ENCODE results near the gene PPIA. TPM values are rescaled to one million over a fixed set of nuclear protein-coding genes. Genes with fewer than 3 reads are reported as not detected.
A peak's percentile ranks its signal among the peaks of the same experiment; 100 is the strongest.

PPIA gene
- total RNA-seq, 1 experiment from 2014 or later: 2,465 TPM

- TF ChIP-seq HMGXB4 (CRISPR knock-in tag; IDR thresholded peaks at IDR 0.05) (no peak; the same call in 1 of the 2 replicates), TEAD4 (CRISPR knock-in tag; IDR thresholded peaks at IDR 0.05) (no peak; the same call in 1 of the 2 replicates), SOX15 (CRISPR knock-in tag; IDR thresholded peaks at IDR 0.05) (no peak), PRDM15 (CRISPR knock-in tag; IDR thresholded peaks at IDR 0.05) (no peak), ZNF121 (CRISPR knock-in tag; IDR thresholded peaks at IDR 0.05) (peak; percentile 96), TP53 (CRISPR knock-in tag; IDR thresholded peaks at IDR 0.05) (no peak), ERG (CRISPR knock-in tag; IDR thresholded peaks at IDR 0.05) (peak; percentile 89), PREB (CRISPR knock-in tag; IDR thresholded peaks at IDR 0.05; ENCODE audit: borderline replicate concordance) (no peak), JUN (CRISPR knock-in tag; IDR thresholded peaks at IDR 0.05) (no peak), NFE2L1 (CRISPR knock-in tag; IDR thresholded peaks at IDR 0.05) (0 out of 2 replicates have a peak, but pooled peaks have one; percentile 44), E2F1 (CRISPR knock-in tag; IDR thresholded peaks at IDR 0.05) (no peak), ELF4 (CRISPR knock-in tag; IDR thresholded peaks at IDR 0.05; ENCODE audit: low read depth) (no peak), ZBTB21 (CRISPR knock-in tag; IDR thresholded peaks at IDR 0.05; ENCODE audit: borderline replicate concordance) (no peak; the same call in 1 of the 2 replicates), GTF2I (CRISPR knock-in tag; conservative IDR thresholded peaks at IDR 0.05) (peak; percentile 99), ATF3 (CRISPR knock-in tag; conservative IDR thresholded peaks at IDR 0.05) (no peak), JAZF1 (CRISPR knock-in tag; IDR thresholded peaks at IDR 0.05) (no peak), IRF1 (CRISPR knock-in tag; IDR thresholded peaks at IDR 0.05) (no peak; the same call in 1 of the 2 replicates), SMAD3 (CRISPR knock-in tag; IDR thresholded peaks at IDR 0.05; ENCODE audit: borderline replicate concordance) (no peak), ZNF232 (CRISPR knock-in tag; IDR thresholded peaks at IDR 0.05) (no peak), ATF2 (CRISPR knock-in tag; IDR thresholded peaks at IDR 0.05; ENCODE audit: borderline replicate concordance, low read depth) (no peak)
- TF ChIP-seq, protein P1, sequence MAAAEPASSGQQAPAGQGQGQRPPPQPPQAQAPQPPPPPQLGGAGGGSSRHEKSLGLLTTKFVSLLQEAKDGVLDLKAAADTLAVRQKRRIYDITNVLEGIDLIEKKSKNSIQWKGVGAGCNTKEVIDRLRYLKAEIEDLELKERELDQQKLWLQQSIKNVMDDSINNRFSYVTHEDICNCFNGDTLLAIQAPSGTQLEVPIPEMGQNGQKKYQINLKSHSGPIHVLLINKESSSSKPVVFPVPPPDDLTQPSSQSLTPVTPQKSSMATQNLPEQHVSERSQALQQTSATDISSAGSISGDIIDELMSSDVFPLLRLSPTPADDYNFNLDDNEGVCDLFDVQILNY (CRISPR knock-in tag; IDR thresholded peaks at IDR 0.05): no peak; the same call in 1 of the 2 replicates
- TF ChIP-seq, protein P2, sequence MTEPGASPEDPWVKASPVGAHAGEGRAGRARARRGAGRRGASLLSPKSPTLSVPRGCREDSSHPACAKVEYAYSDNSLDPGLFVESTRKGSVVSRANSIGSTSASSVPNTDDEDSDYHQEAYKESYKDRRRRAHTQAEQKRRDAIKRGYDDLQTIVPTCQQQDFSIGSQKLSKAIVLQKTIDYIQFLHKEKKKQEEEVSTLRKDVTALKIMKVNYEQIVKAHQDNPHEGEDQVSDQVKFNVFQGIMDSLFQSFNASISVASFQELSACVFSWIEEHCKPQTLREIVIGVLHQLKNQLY (CRISPR knock-in tag; IDR thresholded peaks at IDR 0.05): no peak
These were observed 412 bp upstream of the PPIA start (continued) for GRCh38 chr7:44796034-44796503.

Data from WTC11 (cell line).